DND-41 (cell line): ENCODE results near the gene PRPS1.

Experiments
- CTCF ChIP-seq: IDR thresholded peaks from 2 replicates; pipeline ENCODE4 v1.5.1; 2012; ENCODE audit warnings: borderline replicate concordance, low read length, moderate library complexity, mild to moderate bottlenecking; ENCODE audit not compliant: poor library complexity, severe bottlenecking; ENCODE audit errors: extremely low read depth
- EZH2 ChIP-seq: IDR thresholded peaks from 3 replicates; pipeline ENCODE4 v1.6.1; 2012; ENCODE audit warnings: borderline replicate concordance, low read depth, mild to moderate bottlenecking, moderate library complexity, low read length, inconsistent platforms; ENCODE audit not compliant: severe bottlenecking

- TF ChIP-seq CTCF (no peak), EZH2 (no peak)
Measured at GRCh38 chrX:107684956-107685385, 56.7 kb downstream of the PRPS1 start.
